UCSD-AML1 (cell line): ENCODE results near the gene TLR10.
A peak's percentile ranks its signal among the peaks of the same experiment; 100 is the strongest.
"Not testable (repeated sequence)": the region's sequence is repeated elsewhere in the genome, so short reads cannot be mapped to it uniquely, and the experiment has no call there.

Experiments used
- DNase-seq: peaks from one replicate; lab custom pipeline; 2025; ENCODE audit not compliant: unreplicated experiment; lab: John Stamatoyannopoulos, UW

The TLR10 gene

DNA sequence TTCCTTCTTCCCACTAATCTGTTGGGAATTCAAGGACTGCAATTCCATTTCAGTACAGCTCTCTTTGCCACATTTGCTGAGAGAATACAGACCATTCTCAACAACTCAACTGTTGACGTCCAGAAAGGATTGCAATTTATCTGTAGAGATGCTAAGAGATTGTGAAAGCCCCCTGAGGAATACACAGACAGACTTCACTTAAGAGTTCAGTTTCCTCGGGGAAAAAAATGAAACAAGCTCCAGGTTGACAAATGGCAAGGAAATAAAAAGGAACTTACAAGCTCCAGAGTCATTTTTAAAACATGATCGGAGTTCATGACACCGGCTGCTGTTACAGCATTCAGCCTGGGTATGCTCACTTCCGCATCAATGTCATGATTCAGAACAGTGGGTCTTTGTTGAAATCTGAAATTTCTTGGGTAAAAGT, 13.8 kb downstream of the TLR10 start:
- DNase-seq, result no peak

DNA sequence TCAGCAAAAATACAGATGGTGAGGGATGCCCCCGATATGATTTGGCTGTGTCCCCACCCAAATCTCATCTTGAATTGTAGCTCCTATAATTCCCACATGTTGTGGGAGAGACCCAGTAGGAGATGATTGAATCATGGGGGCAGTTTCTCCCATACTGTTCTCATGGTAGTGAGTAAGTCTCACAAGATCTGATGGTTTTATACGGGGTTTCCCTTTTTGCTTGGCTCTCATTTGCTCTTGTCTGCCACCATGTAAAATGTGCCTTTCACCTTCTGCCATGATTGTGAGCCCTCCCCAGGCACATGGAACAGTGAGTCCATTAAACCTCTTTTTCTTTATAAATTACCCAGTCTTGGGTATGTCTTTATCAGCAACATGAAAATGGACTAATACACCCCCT, 15.8 kb downstream of the TLR10 start:
- not testable (repeated sequence) for DNase-seq

DNA sequence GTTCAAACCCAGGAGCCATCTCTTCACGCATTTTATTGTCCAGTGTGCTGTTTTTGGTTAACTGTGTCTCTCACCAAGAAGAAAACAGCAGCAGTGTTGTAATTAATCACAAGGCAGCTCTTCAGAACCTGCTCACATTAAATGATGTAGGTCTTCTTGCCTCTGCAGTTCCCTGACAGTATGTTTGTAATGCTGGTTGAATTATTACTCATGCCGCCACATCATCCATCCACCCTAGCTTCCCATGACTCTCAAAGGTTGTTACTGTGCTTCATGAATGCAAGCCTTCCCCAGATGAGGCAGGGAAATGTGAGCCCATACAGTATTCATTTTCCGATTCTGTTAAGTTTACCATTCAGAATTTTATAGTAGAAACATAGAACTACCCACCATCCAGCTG, 17.4 kb downstream of the TLR10 start:
- DNase-seq, result no peak

- DNase-seq, result no peak
Observed at GRCh38 chr4:38764277-38764676, 18.5 kb downstream of the TLR10 start.

DNA sequence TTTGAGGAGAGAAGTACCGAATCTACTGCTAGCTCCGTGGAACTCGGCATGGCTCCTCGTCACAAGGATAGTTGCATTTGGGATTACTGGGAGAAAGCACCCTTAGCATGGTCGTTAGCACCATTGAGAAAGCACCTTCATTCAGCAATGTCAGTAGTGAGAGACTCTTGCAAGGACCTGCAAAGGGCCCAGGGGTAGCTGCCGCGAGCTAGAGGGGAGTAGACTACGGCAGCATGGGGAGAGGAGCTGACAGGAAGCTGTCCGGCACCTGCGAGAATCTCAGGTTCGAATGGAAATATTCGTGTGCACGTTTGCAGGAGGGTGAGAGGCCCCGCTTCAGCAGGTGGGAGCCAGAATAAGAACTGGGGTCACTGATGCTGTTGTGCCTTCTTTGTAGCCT, 20.2 kb downstream of the TLR10 start:
- no peak for DNase-seq

DNA sequence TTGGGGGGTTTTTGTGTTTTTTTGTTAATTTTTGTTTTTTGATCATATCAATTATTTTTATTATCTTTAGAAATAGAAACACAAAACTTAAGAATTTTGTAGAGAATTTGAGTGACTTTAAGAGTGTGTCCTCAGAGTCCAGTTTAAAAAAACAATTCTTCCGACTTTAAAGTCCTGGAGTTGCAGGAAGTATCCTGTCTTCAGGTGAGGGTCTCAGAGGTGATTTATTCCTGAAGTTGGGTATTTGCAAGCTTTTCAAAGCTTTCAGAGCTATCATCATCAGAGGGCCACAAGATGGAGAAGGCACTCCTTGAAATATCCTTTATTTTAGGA, 23.0 kb downstream of the TLR10 start:
- no peak for DNase-seq

GRCh38 chr4:38759113-38759789, 23.5 kb downstream of the TLR10 start:
- DNase-seq, result peak; percentile 45

DNA sequence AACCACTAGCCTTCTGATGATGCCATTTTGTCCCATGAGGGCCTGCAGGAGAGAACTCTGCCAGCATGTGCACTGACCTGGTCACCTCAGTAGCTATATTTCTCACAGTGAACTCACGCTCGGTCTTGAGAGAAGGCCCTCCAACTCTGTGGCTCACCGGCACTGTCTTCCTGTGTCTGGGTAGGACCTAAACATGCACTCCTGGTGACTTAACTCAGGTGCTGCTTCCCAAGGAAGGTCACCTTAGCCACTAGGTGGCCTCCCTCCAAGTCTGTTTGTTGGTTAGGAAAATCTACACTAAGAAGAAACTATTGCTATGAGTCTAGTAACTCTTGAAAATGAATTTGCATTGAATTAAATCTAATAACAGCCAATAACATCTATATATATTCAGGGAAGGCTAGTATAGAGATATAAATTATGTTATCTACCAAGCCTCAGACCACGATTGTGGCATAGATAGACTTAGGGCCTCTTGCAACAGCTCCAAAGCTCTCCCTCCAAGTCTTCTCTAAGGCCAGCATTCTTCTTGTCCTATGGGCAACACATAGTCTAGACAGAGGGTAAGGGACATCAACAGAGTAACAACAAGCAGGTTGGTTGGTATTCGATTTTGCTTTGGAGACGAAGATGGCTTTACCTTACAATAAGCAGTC, 24.7 kb downstream of the TLR10 start:
- no peak for DNase-seq

DNA sequence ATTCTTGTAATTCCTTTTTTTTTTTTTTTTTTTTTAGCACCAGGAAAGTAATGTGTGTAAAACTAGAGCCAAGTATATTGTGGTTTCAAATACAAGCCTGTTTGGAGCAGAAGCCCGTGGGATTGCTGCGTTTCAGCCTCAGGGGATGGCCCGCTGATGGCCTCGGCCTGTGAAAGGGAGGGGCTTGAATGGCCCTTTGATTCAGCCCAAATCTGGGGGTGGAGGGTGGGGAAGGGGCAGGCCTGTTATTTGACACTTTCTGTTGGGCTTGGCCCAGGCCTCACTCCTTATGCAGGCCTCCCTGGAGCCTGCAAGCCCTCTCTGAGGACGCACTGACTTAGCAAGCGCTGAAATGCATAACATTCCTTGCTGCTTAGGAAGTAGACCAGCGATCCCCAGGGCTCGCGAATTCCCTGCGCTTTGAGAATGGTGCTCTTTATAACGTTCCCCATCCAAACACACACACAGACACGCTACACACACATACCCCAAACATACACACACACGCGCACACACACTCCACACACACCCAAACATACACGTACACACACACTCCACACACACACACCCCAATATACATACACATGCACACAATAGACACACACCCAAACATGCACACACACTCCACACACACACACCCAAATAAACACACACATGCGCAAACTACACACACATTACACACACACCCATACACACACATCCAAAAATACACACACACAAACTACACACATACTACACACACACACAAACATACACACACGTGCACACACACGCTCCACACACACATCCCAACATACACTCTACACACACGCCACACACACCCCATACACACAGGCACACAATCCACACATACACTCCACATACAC, 29.6 kb downstream of the TLR10 start:
- DNase-seq, result no peak

DNA sequence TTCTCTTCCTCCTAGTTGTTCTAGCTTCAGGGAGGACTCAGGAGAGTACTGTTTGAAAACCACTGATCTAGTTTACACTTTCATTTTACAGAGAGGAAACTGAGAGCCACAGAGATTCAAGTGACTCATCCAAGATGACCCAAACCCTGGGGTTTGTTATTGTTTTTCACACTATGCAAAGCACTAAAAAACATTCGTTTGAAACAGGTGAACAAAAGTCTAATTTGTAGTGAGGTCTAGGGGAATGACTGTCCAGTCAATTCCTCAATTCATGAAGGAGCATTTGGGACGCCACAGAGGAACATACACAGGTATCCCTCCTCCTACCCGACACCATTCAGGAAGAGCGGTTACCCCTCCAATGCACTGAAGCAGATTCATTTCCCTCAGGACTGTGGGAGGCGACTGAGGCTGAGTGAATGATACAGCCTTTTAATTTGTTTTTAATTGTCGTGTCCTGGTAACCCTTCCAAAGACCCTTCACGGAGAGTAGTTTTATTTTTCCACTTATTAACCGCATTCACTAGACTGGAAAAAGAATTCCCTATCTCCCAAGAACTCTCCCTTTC, 30.3 kb downstream of the TLR10 start:
- DNase-seq, result no peak

DNA sequence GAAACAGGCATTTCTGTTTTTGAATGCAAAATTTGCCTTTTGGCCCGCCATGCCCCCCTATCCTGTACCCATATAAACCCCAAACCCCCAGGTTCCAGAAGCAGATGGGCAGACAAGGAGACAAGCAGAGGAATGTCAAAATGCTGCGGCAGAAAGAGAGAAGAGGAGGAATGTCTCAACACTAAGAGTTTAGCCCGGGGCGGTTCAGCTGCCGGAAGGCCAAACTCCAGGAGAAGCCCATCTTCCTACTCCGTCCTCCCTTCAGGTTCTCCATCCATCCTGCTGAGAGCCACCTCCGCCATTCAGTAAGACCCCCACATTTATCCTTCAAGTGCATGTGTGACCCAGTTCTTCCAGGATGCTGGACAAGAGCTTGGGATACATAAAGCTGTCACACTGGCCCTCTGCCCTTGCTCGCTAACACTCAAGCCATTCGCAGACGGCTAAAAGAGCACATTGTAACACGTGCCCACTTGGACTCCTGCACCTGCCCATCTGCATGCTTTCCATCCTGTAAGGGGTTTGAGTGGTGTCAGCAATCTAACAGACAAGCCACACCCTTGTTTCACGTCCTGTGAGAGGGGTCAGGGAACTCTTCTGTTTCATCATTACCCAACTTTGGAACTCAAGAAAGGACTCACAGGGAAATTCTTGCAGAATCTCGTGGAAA, 31.3 kb downstream of the TLR10 start:
- DNase-seq, result no peak

- DNase-seq, result no peak
Observed at GRCh38 chr4:38749336-38749735, 33.5 kb downstream of the TLR10 start.

- DNase-seq, result no peak
Observed at GRCh38 chr4:38747629-38748028, 35.2 kb downstream of the TLR10 start.

GRCh38 chr4:38745881-38746280, 36.9 kb downstream of the TLR10 start:
- no peak for DNase-seq

- peak; percentile 27 for DNase-seq
Observed at GRCh38 chr4:38743866-38744265, 38.9 kb downstream of the TLR10 start.

DNA sequence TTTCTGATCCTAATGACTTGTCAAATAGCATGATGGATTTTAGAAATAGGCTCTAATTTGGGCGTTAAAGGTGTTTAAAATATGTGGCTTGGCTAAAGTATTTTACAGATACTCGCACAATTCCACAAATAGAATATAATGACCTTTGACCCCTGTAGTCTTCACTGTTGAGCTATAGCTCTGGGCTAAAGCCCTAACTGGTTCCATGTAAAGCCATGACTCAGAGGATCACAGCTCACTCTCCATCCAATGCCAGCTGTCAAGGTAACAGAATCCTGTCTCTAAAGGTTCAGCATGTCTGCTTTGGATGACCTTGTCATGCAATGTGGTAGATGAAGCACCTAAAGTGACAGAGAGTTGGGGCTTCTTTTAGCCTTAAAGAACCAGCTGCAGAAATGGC, 42.5 kb downstream of the TLR10 start:
- DNase-seq, result no peak

GRCh38 chr4:38738940-38739803, 43.6 kb downstream of the TLR10 start:
- DNase-seq, result no peak

DNA sequence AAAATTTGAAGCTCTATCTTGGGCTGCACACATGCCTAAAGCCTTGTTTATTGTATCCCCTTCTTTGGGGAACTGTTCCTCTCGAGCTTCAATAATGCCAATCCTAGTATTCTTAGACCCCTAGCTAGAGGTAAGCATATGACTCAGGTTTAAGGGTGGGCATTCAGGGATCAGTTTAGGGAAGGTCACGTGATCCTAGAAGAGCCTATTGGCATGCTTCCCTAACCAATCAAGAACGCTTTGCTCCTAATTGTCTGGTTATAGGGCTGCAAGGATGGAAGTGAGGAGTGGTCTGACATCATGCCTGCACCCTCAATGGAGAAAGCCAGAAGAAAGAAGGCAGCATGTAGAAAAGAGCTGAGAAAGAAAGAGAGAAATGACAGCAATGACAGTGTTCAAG, 46.9 kb downstream of the TLR10 start:
- no peak for DNase-seq

DNA sequence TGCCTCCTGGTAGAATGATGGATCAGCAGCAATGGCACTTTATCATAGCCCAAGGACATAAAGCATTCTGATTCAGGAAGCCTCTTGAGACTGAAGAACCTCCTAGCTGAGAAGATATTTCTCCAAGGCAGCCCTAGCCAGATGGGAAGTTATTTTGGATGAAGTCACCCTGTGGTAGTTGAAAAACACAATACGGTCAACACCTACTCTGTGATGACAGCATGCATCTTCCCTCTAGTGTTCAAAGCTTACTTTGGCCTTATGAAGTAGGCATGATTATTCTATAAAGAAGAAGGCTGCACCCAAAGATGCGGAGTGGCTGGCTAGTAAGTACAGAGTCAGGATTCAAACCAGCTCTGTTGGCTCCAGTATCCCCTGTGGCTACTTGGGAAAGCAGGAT, 47.9 kb downstream of the TLR10 start:
- DNase-seq, result no peak

DNA sequence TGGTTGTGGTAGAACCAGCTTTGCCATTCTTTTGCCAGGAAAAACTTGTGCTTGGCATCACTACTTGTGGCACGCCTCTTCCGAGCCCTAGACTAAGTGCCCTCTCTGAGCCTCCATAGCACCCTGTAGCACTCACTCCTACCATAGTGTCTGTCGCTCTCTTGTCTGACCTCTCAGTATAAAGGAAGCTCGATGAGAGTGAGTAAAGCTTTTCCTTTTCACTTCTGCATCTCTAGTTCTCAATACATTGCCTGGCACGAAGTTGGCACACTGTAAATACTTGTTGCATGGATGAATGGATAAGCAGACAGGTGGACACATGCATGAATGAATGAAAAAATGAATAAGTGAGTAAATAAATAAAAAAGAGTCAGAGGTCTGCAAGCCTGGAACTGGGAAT, 48.3 kb downstream of the TLR10 start:
- no peak for DNase-seq
